Duodenal mucosa (tissue), 2 donors: ENCODE results near the gene CAMTA1.

ENCODE experiments used
- H3K27ac ChIP-seq: one replicate; pipeline ENCODE4 v1.7.0; 2013; ENCODE audit warnings: low read depth, low read length
- H3K27me3 ChIP-seq, 2 donors: one replicate each; pipeline ENCODE4 v1.7.0; 2013; ENCODE audit warnings: low read length in 2 of 2, control low read depth in 1 of 2; ENCODE audit not compliant: insufficient read depth in 2 of 2, control insufficient read depth in 1 of 2
- H3K36me3 ChIP-seq, 2 donors: one replicate each; pipeline ENCODE4 v1.7.0; 2013; ENCODE audit warnings: low read length in 2 of 2, control low read depth in 1 of 2; ENCODE audit not compliant: insufficient read depth in 2 of 2, control insufficient read depth in 1 of 2
- H3K4me1 ChIP-seq, 2 donors: one replicate each; pipeline ENCODE4 v1.7.0; 2013; ENCODE audit warnings: low read length in 2 of 2, control low read depth in 1 of 2; ENCODE audit not compliant: insufficient read depth in 2 of 2, control insufficient read depth in 1 of 2
- H3K4me3 ChIP-seq, 2 donors: one replicate each; pipeline ENCODE4 v1.7.0; 2013; ENCODE audit warnings: low read length in 2 of 2, low read depth in 1 of 2
- H3K9ac ChIP-seq, 2 donors: one replicate each; pipeline ENCODE4 v1.7.0; 2013; ENCODE audit warnings: low read length in 2 of 2, low read depth in 1 of 2
- H3K9me3 ChIP-seq, 2 donors: one replicate each; pipeline ENCODE4 v1.7.0; 2013; ENCODE audit warnings: low read length in 2 of 2, control low read depth in 1 of 2; ENCODE audit not compliant: control insufficient read depth in 1 of 2

CAMTA1 gene

DNA sequence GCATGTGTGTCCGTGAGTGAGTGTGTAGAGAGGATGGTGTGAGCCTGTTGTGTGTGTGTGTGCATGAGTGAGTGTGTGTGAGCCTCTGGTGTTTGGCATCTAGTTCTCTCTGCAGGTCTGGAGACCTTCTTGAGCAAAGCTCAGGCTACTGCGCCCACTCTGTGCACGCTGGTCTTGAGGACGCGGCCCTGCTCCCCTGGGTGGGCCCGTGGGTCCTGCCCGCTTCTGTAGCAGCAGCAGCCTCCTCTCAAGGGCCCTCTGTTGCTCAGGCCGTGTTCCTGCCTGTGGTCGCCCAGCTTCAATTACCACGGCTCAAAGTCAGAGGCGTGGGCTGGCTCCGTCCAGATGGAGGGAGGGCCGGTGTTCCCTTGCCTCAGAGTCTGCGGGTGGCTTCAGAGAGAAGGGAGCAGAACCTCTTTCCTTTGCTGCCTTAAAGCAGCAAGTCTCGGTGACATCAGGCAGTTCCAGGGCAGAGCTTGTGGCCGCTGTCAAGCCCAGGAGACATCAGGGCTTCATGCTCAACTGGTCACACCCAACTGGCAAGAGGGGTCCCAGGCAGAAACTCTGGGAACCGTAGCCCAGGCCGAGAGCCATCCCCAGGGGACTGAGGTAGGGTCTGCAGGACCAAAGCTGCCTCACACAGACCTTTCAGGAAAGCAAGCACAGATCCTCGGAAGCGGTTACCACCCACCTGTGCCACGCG lies 715.3 kb downstream of the CAMTA1 start:
- Histone ChIP-seq H3K36me3 (no peaks in the 10 kb centered on the region), H3K4me1 (no peaks in the 10 kb centered on the region), H3K4me3 (no peak overlapping the region), H3K9me3 (peaks cover 2 to 4% of the 10 kb centered on the region in 2 donors), H3K9ac (no peak overlapping the region), H3K27ac (no peak overlapping the region), H3K27me3 (no peaks in the 10 kb centered on the region)

DNA sequence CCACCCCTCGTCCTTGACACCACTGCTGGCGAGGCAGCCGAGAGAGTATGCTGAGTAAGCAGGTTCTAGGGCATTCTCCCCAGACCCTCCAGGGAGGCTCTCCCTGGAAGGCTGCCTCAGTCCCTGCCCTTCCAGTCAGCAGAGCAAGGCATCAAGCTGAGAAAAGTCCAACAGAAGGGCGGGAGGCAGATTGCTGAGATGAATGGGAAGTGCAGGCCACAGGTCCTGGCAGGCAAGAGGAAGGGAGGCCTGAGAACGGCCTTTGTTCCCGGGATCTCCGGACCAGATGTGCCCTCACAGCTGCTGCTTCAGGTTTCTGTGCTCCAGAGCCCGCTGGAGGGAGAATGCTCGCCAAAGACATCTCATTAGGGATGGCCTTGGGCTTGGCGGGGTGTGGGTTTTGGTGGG lies 715.8 kb downstream of the CAMTA1 start:
- no peaks in the 10 kb centered on the region for H3K4me1 ChIP-seq
- H3K27me3 ChIP-seq, result no peaks in the 10 kb centered on the region
- H3K4me3 ChIP-seq, result no peak overlapping the region
- no peak overlapping the region for H3K27ac ChIP-seq
- H3K9ac ChIP-seq, result no peak overlapping the region
- H3K9me3 ChIP-seq, result peaks cover 2 to 4% of the 10 kb centered on the region in 2 donors
- H3K36me3 ChIP-seq, result no peaks in the 10 kb centered on the region

DNA sequence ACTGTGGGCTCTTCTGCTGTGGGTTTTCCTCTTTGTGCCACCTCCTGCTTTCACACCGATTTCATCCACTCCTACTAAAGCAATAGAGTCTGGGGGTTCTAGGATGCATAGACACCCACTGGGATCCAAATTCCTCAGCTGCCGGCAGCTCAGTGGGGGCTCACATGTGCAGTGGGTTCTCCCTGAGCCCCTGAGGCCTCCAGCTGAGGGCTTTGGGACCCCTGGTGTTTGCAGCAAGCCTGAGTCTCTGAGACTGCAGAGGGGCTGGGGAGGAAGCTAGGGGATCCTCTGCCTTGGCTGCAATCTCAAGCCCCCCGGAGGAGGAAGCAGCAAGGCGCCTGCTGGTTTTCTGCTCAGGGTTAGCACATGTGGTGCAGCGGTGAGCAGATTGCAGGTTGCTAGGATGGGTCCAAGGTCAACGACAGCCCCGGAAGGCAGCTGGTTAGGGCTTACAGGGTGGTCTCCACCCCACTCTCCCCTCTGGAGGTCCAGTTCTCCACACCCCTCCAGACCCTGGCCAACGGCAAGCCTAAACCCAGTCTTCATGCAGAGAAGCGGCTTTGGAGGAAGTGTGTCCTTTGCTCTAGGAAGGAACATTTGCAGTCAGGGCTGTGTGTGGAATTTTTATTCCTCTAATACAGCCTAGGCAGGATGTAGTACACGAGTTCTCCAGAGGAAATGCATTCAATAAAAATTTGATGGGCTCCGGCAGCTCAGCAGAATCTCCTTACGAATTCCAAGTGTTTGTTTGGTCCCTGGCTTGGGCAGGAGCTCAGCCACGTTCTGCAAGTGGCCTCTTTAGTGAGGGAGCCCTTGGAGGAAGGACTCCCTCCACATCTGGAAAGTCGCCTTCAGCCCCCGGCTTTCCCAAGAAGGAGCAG lies 716.7 kb downstream of the CAMTA1 start:
- Histone ChIP-seq H3K27me3 (no peaks in the 10 kb centered on the region), H3K4me3 (no peak overlapping the region), H3K27ac (no peak overlapping the region), H3K9ac (no peak overlapping the region), H3K9me3 (peaks cover 2 to 4% of the 10 kb centered on the region in 2 donors), H3K4me1 (no peaks in the 10 kb centered on the region), H3K36me3 (no peaks in the 10 kb centered on the region)

DNA sequence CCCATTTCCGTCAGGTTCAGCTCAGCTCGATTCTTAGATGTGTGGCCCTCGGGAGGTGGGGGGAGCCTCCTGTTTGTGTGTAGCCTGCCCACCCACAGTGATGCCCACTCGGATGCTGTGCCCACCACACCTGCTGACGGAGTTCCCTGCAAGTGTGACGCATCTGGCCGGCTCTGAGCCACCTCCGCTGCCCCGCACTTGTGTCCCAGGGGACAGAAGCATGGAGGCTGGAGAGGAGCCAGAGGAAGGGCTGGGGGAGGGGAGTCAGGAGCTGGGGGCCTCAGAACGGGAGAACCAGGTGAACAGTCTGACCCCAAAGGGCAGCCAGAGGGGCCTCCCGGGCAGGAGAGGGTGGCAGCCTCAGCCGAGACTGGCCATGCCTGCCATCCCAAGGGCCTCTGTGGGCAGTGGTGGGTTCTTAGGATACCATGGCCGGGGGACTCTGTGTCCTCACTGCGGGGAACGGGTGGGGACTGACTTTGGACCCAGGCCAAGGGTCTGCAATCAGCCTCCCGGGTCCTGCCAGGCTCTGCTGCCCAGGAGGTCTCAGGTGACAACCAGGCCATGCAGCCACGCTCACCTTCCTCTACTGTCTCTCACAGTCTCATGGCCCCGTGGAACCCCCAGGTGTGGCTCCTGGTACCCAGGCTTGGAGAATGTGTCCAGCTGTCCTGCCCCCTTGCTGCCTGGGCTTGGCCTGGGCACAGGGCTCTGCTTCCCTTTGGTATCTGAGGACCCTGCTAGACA lies 718.6 kb downstream of the CAMTA1 start:
- H3K27ac ChIP-seq, result no peak overlapping the region
- H3K4me1 ChIP-seq, result peaks cover 0 to 2% of the 10 kb centered on the region in 2 donors
- H3K27me3 ChIP-seq, result peaks cover 0 to 3% of the 10 kb centered on the region in 2 donors
- H3K9ac ChIP-seq, result no peak overlapping the region
- no peak overlapping the region for H3K4me3 ChIP-seq
- H3K36me3 ChIP-seq, result no peaks in the 10 kb centered on the region
- H3K9me3 ChIP-seq, result no peaks in the 10 kb centered on the region

DNA sequence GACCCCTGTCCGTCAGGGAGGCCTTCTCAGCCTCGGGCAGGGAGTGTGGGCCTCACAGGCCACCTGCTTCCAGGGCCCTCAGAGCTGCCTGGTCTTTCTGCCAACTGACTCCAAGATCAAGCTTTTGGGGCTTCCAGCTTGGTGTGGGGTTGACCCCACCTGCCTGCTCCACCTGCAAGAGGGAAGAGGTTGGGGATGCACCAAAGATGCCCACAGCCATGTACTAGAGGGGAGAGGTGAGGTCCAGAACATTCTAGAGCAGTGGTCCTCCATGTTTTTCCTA lies 719.1 kb downstream of the CAMTA1 start:
- no peaks in the 10 kb centered on the region for H3K36me3 ChIP-seq
- H3K27ac ChIP-seq, result no peak overlapping the region
- H3K4me3 ChIP-seq, result no peak overlapping the region
- peaks cover 0 to 3% of the 10 kb centered on the region in 2 donors for H3K27me3 ChIP-seq
- no peaks in the 10 kb centered on the region for H3K9me3 ChIP-seq
- peaks cover 0 to 3% of the 10 kb centered on the region in 2 donors for H3K4me1 ChIP-seq
- H3K9ac ChIP-seq, result no peak overlapping the region

DNA sequence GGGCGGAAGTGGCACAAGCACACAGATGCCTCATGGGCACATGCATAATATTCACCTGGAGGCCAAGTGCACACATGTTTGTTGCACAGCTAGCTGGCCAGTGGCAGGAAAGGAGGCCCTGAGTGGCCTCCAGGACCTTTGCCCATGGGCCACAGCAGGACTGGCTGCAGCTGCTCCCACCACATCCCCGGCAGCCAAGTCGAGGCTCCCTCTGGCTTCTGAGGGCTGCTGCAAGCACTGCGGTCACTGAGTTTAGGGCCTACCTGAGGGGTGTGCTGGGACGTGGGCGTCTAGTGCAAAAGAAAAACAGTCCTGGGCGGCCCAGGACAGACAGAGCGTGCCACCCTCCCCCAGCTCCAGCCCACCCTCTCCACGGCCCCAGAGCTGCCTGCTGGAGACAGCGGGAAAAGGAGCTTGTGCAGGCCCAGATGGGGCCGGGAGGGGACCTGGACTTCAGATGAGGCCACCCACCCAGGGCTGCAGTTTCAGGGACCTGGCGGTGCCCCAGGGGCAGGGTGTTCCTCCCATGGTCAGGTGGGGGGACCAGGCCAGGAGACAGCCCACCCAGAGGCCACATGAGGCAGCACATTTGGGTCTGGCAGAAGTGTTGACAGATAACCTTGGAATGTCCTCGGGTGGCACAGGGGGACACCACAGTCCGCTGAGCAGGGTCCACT lies 720.0 kb downstream of the CAMTA1 start:
- no peaks in the 10 kb centered on the region for H3K9me3 ChIP-seq

DNA sequence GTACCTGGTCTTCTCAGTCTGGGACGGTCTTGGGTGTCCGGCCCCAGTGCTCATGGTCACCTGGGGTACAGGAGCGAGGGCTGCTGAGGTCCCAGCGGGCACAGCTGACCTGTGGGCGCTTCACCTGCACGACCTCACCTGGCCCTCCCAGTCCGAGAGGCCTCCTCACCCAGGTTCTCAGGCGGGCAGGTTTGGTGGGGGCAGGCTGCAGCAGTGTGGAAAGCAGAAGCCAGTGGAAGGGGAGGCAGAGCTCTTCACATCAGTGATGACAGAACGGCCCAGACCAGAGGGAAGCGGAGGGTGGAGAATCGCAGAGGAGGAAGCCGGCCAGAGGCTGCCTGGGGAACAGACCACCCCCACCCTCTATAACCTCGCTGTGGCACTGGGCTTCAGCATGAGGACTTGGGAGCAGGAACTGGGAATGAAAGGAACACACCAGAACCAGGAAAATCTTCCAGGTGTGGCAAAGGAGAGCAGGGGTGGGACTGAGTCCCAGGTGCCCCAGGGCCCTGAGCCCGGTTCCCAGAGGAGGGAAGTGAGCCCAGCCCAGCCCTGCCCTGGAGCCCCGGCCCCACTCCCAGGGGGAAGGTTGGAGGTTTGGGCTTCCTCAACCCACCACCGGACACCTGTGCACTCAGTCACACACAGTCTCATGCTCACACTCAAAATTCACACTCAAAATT lies 720.7 kb downstream of the CAMTA1 start:
- Histone ChIP-seq H3K27me3 (peaks cover 0 to 3% of the 10 kb centered on the region in 2 donors), H3K4me3 (no peak overlapping the region), H3K27ac (no peak overlapping the region), H3K9ac (no peak overlapping the region), H3K36me3 (no peaks in the 10 kb centered on the region), H3K4me1 (peaks cover 0 to 3% of the 10 kb centered on the region in 2 donors), H3K9me3 (no peaks in the 10 kb centered on the region)

More for the DNA sequence above, 720.0 kb downstream of the CAMTA1 start:
- peaks cover 0 to 3% of the 10 kb centered on the region in 2 donors for H3K4me1 ChIP-seq
- no peak overlapping the region for H3K27ac ChIP-seq
- H3K36me3 ChIP-seq, result no peaks in the 10 kb centered on the region
- H3K27me3 ChIP-seq, result peaks cover 0 to 3% of the 10 kb centered on the region in 2 donors
- H3K4me3 ChIP-seq, result no peak overlapping the region
- H3K9ac ChIP-seq, result no peak overlapping the region

DNA sequence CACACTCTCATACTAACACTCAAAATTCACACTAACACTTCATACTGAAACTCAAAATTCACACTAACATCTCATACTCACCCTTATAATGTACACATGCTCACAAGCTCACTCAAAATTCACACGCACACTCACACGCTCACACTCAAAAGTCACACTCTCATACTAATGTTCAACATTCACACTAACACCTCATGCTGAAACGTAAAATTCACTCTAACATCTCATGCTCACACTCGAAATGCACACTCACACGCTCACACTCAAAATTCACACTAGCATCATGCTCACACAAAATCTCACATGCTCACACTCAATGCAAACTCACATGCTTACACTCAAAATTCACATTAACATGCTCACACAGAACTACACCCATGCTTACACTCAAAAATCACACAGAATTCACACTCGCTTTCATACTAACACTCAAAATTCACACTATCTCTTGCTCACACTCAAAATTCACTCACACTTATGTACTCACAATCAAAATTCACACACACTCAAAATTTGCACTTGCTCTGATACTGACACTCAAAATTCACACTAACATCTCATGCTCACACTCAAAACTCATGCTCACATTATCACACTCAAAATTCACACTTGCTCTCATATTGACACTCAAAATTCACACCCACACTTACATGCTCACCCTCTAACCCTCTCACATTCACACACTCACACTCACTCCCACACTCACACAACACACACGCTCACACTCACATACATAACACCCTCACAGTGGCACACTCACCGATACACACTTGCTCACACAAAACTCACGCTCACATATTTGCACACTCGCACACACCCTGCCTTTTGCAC lies 721.4 kb downstream of the CAMTA1 start:
- Histone ChIP-seq H3K36me3 (no peaks in the 10 kb centered on the region), H3K9me3 (no peaks in the 10 kb centered on the region), H3K9ac (no peak overlapping the region), H3K27me3 (peaks cover 0 to 3% of the 10 kb centered on the region in 2 donors), H3K4me1 (peaks cover 0 to 3% of the 10 kb centered on the region in 2 donors), H3K27ac (no peak overlapping the region), H3K4me3 (no peak overlapping the region)
